ENCODE results near the gene LIMCH1.
"Not testable (repeated sequence)": the region's sequence is repeated elsewhere in the genome, so short reads cannot be mapped to it uniquely, and the experiment has no call there.

The LIMCH1 gene

GRCh38 chr4:41611881-41612871 is 74.2 kb downstream of the LIMCH1 start:
- DNase-seq, result no peak

DNA sequence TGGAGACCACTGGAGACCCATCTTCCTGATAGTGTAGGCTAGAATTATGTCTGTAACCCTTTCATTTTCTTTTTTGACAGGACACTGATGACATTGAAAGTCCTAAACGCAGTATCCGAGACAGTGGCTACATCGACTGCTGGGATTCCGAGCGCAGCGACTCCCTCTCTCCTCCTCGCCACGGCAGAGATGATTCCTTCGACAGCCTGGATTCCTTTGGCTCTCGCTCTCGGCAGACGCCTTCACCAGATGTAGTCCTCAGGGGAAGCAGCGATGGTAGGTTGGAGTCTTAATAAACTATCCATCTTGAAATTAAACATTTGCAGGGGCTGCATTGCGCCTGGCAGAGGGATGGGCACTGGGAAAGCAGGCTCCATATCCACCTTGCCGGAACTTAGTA is 75.4 kb downstream of the LIMCH1 start:
- no peak for DNase-seq

DNA sequence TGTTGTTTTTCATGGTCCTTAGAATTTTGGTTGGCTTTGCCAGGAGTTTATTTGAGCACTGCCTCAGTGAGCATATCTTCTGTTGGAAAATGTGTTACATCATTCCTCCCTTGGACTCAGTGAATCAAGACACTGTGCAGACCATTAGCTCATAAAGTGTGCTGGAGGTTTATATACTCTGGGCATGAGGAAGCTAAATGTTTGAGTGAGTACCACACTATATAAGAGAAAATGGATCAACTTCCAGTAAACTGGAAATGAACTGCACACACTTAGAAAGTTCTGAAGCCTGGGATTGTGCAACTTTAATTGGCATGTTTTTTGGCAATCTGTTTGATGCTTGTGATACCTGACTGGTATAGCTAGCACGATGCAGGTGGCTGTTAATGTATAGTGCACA is 75.9 kb downstream of the LIMCH1 start:
- no peak for DNase-seq

DNA sequence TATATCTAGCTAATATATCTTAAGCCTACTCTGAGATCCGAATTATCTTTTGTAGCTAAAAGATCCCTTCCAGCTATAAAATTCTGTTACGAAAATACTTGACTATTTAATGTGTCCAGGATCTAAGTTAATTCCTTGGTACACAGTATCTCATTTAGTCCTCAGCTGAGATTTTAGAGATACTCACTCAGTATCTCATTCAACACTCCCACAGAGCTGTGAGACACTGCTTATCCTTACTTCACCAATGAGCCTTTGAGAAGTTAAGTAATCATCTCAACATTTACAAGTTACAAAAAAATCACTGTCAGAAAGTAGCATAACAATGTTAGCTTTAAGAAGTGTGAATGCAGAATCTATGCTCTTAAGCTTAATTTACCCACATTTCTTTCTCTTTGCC is 76.6 kb downstream of the LIMCH1 start:
- no peak for DNase-seq

DNA sequence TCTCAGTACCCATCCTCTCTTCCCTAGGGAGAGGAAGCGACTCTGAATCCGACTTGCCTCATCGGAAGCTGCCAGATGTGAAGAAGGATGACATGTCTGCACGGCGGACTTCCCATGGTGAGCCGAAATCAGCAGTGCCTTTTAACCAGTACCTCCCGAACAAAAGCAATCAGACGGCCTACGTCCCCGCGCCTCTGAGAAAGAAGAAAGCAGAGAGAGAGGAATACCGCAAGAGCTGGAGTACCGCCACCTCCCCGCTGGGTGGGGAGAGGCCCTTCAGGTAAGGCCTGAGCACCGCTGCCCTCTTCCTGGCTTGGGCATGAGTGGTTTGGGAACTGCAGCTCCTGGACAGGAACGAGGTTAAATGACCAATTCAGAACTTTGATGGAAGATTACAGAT is 81.2 kb downstream of the LIMCH1 start:
- no peak for DNase-seq

- DNase-seq, result no peak
These were observed 82.8 kb downstream of the LIMCH1 start for GRCh38 chr4:41620594-41621256.

- no peak for DNase-seq
These were observed 84.8 kb downstream of the LIMCH1 start for GRCh38 chr4:41622787-41623186.

GRCh38 chr4:41624765-41625164 is 86.8 kb downstream of the LIMCH1 start:
- DNase-seq, result no peak

DNA sequence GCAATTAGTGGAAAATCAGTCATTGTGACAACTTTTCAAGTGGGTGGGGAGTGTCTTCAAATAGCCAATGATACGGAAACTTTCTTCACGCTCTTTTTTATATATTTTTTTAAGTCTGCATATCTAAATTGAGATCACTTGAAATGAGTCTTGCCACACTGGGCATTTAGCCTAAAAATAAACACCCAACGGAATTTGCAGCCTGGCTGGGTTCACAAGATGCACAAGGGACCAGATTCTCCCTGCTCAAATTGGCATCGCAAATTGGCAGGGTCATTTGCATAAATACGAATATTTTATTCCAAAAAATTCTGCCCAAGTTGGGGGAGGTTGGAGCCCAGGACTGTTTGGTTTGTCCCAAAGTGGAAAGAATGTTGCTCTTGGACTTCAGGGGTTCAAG is 87.6 kb downstream of the LIMCH1 start:
- no peak for DNase-seq

DNA sequence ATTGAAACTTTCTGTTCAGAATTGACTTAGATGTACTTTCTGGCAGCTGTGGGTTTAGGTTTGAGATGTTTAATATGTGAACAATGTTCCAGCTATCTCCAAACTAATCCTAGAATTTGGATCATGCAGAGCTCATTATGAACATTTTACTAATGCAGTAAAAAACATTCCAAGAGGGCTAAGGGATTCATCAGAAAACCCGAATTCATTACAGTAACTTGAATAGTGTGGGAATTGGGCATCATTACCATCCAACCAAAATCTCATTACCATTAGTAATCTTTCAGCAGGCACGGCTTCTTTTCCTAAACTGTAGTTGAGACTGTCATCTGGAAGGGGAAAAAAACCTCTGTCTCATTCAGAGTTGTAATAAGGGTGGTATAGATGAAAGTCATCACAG is 91.0 kb downstream of the LIMCH1 start:
- no peak for DNase-seq

- DNase-seq, result no peak
These were observed 93.6 kb downstream of the LIMCH1 start for GRCh38 chr4:41631523-41631922.

- no peak for DNase-seq
These were observed 94.6 kb downstream of the LIMCH1 start for GRCh38 chr4:41632481-41633073.

DNA sequence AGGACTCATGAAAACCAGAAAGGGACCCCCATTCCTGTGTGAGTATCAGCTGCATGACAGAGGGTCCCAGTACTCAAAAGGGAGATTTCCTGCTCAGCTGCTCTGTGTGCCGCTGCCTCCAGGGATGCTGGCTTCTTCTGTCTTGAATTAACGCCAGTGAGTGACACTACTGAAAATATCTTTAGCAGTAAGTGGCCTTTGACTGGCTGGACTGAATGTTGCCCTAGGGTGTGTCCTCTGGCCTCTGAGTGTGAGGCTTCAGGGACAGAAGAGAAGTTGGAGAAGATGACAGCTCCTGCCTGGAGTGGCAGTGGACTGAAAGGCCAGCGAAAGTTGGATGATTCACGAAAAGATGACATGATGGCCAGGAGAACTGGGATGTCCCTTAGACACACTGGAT is 95.4 kb downstream of the LIMCH1 start:
- no peak for DNase-seq

DNA sequence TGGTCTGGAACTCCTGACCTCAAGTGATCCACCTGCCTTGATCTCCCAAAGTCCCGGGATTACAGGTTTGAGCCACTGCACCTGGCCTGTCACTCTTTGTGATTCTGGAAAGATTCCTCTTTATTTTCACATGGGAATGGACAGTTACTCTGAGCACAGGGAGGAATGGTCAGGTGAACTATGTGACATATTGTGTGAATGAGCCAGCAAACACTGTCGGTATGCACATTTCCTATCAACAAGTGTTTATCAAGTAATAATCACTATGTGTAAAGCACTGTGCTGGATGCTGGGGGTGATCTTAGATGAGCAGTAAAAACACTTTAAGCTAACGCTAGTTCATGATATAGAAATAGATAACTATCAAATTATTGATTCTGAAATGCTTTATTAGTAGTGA is 97.5 kb downstream of the LIMCH1 start:
- DNase-seq, result no peak

- DNase-seq, result no peak
These were observed 100.2 kb downstream of the LIMCH1 start for GRCh38 chr4:41638203-41638602.

- no peak for DNase-seq
These were observed 100.9 kb downstream of the LIMCH1 start for GRCh38 chr4:41638866-41639265.

- no peak for DNase-seq
These were observed 101.3 kb downstream of the LIMCH1 start for GRCh38 chr4:41639291-41639690.

GRCh38 chr4:41640906-41641305 is 102.9 kb downstream of the LIMCH1 start:
- DNase-seq, result no peak

DNA sequence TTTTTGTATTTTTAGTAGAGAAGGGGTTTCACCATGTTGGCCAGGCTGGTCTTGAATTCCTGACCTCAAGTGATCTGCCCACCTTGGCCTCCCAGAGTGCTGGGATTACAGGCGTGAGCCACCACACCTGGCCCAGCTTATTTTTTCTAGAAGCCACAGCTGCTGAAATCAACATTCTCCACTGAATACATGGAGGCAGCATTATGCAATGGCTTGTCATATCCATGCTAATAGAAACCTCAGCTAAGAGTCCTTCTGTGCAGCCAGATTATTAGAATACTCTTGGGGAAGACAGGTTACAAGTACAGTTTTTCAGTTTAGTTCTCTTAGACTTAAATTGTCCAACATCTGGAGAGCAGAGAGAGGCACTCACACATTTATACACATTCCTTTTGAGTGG is 104.8 kb downstream of the LIMCH1 start:
- not testable (repeated sequence) for DNase-seq

- DNase-seq, result no peak
These were observed 105.4 kb downstream of the LIMCH1 start for GRCh38 chr4:41643331-41643730.

DNA sequence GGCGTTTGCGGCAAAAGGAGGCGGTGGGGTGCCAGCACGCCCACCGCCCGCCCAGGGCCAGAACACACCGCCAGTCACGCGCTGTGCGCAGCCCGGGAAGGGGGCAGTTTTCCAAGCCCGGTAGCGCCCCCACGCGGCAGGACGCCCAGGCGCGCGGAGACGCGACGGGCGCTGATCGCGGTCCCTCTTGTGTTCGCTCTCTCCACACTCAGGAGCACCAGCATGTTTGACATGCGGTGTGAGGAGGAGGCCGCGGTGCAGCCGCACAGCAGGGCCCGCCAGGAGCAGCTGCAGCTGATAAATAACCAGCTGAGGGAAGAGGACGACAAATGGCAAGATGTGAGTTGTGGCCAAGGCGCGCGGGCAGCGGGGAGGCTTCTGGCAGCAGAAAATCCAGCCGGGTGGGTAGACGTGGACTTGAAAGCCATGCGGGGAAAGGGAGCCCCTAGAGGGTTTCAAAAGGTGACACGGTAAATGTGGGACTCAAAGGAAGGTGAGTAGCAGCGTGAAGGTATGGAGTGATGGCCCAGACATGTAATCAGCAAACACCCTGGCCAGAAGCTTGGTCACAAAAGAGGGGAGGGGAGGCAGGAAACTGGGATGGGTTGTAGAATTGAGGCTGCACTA is 106.4 kb downstream of the LIMCH1 start:
- no peak for DNase-seq

DNA sequence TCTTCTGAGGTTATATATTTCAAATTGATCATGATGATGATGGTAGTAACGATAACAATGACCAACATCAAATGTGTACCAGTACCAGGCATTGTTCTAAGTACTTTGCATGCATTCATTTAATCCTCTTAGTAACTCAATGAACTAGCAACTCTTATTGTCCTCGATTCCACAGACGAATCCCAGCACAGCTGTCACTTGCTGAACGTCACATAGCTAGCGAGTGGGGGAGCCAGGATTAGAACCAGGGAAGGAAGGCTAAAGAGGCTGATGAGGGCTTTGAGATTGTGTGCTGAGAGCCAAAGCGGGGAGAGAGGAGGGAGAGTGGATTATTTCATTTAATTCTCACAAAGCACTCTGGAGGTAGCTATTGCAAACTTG is 106.9 kb downstream of the LIMCH1 start:
- DNase-seq, result no peak

GRCh38 chr4:41645728-41646390 is 107.9 kb downstream of the LIMCH1 start:
- no peak for DNase-seq
